Measurements from ENCODE around the gene PPP1R14C.

Gene PPP1R14C

DNA sequence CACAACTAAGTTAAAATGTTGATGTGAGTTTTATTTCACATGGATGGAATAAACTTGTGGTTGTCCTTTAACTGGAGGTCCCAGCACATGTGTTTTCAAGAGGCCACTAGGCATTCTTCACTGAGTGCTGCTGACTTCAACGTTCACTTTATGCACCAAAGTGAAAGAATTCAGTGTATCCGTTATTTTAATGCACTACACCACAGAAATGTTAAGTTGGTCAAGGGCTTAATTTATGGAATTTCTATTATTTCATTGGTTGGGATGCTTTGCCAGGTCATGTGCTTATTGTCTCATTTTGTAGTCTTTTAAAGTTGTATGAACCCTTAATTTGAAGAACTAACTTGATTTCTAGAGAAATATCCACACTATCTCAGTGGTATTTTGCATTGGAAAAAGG is 106.4 kb downstream of the PPP1R14C start:
- no peak for DNase-seq (ENCODE audit: low read depth in 3 of 3)

DNA sequence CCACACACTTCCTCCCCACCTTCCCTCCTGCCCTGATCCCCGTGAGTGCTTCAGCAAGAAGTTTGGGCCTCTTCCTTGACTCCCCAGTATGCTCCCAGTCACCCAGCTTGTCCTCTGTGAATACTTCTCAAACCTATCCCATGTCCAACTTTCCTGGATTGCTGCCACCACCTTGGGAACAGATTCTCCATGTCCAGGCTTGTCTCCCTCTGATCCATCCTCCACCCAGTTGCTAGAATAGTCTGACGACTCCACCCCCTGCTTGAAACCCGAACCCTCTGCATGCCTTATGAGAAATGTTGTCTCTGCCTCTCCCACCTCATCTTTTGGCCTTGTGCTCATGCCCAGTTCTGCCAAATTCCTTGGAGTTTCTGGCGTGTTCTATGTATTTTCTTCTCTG is 108.0 kb downstream of the PPP1R14C start:
- no peak for DNase-seq (ENCODE audit: low read depth in 3 of 3)

DNA sequence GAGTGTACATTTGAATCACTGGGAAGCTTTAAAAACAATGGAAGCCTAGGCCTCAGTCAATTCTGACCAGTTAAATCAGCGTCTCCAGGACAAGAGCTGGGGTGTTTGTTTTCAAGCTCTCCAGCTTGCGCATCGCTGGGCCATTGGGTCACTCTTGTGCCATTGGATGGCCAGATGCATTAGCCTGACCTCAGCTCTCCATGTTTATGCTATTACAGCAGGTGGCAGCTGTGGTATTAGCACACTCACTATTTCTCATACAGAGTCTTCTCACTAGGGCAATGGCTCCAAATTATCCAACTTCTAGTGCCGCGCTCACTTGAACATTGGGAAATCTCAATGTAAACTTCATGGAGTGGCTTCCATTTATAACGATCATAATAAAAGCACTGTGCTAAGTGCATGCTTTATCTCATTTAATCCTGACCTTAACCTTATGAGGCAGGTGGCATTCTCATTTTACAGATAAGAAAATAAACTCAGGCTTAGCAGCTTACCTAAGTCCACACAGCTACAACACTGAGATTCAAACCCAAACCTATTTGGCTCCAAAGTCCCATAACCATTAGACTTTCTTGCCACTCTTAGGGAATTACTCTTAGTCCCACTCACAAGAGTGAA is 108.8 kb downstream of the PPP1R14C start:
- no peak for DNase-seq (ENCODE audit: low read depth in 3 of 3)

DNA sequence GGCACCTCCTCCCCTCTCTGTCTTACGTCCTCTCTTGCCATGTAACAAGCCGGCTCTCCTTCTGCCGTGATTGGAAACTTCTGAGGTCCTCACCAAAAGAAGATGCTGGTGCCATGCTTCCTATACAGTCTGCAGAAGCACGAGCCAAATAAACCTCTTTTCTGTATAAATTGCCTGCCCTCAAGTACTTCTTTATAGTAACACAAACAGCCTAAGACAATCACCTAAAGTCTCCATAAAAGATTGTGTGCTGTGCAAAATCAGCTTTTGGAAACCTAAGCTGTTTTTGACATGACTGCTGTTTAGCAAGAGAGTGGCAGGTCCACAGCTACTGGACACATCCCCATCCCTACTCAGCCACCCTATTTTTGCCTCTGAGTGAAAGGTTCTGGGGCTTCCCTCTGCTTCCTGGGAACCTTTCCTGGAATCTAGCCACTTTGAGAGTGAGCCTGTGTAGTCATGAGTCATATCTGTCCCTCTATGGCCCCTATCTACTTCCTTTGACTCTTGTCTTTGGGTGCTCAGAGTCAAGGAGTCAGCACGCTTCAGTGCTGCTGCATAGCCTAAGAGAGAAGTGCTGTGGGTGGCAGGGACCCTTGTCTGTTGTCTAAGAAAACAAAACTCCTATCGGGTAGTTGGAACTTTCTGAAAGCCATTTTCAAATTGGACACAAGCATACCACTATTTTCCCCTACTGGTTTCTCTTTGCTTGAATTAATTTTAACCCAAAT is 110.0 kb downstream of the PPP1R14C start:
- no peak for DNase-seq (ENCODE audit: low read depth in 3 of 3)

DNA sequence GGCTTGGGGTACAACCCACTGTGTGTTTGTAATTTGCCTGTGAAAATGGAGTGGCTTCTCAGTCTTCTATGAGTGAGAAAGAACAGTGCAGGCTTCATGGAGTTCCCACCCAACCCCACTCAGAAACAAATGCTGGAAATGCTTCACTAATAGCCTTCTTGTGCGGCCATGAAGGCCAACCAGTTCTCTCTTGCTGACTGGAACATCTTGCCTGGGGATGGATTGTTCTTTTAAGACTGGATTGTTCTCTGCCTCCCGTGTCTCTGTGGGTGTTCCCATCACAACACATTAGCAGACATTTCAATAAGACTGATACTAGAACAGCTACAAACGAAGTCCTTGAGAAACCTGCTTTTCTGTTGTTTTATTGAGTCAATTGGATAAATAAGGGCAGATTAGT is 110.6 kb downstream of the PPP1R14C start:
- no peak for DNase-seq (ENCODE audit: low read depth in 3 of 3)

DNA sequence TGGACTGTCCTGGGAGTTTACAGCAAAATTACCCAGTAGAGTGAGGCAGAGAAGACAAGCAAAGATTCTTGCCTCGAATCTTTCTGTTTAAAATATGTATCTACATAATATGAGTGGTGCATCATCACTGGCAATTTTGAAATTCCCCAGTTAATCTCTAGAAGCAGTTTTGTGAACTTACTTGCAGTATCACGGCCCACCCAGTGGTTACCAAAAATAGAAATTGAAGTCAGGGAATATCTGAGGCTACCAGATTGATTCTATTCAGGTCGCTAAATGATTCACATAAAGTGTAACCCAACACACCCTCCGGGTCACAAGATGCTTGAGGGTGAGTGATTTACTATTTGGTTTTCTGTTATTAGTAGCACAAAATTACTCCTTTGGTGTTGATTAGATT is 111.9 kb downstream of the PPP1R14C start:
- DNase-seq (ENCODE audit: low read depth in 3 of 3), result no peak

DNA sequence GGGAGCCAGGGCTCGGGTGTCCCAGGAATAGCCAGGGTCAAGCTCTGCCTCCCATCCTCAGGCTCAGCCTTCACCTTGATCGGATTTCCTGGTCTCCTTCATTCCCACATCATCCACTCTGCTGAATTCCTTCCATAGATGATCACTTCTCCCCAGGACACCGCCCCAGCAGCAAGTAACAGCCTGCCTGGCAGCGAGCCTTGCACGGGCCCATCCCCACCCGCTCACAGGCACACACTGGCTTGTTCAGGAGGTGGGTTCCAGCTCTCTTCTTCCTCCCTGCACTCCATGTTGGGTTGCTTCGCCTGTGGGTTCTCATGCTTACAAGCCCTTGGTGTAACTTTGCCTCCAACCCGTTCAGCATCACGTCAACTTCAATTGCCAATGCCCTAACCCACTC is 113.0 kb downstream of the PPP1R14C start:
- no peak for DNase-seq (ENCODE audit: low read depth in 3 of 3)

DNA sequence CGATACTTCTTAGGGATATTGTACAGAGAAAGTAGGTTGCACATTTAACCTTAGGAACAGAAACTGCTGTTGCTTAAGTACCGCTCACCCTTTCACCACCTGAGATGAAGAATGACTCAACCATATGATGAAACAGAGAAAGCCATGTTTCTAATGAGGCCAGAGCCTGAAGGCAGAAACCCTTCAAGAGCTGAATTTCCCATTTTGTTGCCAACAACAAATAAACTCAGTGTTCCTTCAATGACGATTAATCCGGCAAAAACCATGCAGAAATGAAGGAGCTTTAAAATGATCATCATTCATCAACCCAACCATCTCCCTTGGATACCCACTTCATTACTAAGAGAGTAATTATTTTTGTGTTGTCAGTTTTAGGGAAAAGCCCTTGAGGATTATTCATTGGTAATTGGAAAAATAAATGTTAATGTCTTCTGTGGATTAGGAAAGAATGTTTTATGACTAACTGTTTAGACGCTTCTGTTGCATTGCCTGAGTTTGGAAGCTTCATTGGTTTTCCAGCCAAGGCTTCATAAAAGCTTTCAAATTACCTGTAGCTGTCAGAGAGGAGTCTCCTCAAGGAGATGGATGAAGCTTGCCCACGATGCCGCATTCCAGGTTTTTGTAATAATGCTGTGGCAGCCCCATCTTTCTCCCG is 113.9 kb downstream of the PPP1R14C start:
- DNase-seq (ENCODE audit: low read depth in 3 of 3), result no peak

DNA sequence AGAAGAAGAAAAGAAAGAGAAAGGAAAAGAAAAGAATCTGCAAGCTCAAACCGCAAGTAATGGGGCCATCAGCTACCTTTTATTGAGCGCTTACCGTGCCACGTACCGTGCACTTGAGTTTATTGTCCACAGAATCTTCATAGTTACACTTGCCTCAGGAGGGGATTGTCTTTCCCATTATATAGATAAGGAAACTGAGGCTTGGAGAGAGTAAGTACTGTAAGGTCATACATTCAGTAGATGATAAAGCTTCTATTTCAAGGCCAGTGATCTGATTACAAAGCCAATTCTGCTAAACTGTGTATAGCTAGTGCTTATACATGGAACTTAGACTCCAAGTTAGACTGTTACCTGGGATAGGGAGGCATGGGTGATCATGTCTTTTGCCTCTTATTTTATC is 115.5 kb downstream of the PPP1R14C start:
- DNase-seq (ENCODE audit: low read depth in 3 of 3), result no peak

DNA sequence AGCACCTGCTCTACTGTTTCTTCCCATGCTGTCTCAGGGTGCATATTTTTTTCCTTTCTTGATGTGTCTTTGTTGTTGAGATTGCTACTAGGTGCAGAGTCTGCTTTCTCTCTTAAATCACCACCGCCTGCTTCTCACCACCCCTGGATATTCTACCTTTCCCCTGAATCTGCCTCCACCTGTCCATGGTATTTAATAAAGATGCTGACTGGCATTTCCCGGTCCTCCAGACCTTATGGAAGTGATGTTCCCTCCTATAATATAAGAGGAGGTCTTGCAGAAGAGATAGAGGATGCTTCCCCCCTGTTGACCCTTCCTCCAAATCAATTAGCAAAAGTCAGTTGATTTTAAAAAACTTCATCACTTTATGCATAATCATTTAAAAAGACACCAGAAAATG is 118.1 kb downstream of the PPP1R14C start:
- DNase-seq (ENCODE audit: low read depth in 3 of 3), result no peak

DNA sequence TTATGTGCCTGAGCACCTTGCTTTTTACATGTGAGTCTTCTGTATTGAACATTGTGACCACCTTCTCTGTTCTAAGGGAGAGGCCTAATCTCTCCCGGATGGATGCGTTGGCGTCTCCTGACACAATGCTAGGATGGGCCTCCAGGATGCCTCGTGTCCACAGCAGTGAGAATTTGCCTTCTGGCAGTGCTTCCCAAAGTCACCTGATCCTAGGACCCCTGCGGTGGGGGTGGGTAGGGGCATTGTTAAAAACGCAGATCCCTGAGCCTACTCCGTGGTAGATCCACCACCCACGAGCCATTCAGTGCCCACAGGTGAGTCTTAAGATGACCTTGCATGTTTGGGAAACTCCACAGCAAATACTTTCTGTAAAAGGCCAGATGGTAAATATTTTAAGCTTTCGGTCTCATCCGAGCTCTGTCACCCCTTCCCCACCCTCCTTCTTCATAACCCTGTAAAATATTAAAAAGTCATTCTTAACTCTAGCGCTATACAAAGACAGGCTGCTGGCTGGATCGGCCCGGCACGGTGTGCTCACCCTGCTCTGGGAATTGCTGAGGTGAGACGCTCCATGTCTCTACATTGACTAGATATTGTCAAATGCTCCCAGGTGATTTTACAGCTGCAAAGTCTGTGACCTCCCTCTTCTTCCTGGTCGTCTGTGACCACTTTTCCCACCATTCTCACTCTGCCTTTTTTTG is 119.3 kb downstream of the PPP1R14C start:
- no peak for DNase-seq (ENCODE audit: low read depth in 3 of 3)

DNA sequence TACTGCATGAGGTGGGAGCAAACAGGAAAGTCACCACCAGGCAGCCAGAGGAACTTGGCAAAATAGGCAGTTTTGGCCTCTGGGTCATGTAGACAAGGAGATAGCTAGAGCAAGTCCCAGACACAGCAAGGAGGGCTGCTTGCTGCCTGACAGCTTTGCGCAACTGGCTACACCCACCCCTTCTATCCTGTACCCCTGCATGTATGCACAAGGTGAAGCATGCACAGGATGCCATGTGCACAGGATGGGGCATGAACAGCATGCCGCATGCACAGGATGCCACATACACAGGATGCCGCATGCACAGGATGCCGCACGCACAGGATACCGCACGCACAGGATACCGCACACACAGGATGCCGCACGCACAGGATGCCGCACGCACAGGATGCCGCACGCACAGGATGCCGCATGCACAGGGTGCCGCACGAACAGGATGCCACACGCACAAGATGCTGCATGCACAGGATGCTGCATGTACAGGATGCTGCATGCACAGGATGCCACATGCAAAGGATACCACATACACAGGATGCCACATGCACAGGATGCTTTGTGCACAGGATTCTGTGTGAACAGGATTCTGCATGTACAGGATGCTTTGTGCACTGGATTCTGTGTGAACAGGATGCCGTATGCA is 121.0 kb downstream of the PPP1R14C start:
- DNase-seq (ENCODE audit: low read depth in 3 of 3), result no peak

DNA sequence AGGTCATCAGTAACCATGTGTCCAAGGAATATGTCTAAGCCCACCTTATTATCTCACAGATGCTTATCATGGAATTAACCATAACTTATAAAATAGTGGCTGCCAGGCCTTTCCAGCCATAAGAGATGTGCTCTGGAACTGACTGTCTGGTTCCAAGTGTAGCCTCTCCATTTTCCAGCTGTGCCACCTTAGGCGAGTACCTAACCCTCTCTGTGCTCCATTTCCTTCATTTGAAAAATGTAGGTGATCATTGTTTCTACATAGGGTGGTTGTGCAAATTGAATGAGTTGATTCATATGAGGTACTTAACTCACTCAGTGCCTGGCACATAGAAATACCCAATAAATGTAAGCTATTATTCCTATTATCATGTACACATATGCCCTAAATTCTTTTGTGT is 123.5 kb downstream of the PPP1R14C start:
- no peak for DNase-seq (ENCODE audit: low read depth in 3 of 3)

DNA sequence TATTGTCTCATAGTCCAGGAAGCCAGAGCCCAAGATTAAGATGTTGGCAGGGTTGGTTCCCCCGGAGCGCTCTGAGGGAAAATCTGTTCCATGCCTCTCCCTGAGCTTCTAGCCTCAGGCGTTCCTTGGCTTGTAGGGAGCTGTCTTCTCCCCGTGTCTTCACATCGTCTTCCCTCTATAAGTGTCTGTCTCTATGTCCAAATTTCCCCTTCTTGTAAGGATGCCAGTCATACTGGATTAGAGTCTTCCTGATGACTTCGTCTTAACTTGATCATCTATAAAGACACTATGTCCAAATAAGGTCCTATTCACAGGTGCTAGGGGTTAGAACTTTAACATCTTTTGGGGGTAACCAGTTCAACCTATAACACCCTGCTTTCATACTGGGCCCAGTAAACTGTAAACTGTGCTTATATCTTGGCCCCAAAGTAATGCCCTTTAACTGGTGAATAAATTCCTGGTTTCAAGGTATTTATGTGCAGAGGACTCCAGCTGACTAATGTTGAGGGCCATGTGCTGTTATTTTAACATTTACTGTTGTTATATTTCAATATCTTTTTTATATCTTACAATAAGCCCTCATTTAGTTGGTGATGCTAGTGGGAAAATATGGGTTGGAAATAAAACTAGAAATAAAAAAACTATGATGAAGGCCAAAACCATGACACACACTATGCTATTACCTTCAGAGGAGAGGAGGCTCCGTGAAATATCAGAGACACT is 124.3 kb downstream of the PPP1R14C start:
- DNase-seq (ENCODE audit: low read depth in 3 of 3), result no peak

DNA sequence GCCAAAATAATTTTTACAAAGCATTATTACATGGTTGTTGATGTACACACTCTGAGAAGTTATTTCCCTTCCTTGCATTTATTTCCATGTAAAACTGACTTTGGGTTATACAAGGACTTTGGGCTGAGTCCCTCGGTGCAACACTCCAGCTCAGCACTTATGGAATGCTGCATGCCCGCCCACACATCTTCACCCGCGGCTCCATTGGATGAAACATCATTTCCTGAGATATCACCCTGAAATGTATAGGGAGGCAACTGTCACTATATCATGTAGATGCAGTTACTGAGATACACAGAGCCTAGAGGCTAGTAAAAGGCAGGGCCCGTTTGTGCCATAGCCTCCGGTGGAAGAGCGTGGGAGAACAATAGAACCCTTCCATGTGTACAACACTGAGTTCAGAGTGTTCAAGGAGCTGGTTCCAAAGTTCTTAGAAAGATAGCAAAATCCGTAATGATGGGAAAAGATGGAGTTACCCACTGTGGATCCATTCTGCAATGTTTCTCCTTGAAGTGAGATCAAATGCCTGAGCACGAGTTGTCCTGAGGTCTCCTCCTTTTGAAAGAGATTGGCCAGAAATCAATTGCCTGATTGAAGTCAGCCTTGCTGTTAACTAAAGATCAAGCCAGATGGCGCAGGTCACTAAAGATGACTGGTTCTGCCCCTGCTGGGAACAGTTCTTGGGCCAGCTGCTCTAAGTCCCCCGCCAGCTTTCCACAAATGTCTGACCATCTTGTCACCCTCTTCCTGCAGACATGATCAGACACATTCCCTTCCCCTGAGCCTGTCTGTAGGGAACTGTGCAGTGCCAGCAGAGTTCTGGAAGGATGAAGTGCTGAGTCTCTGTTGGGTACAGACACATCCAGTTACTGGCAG is 125.1 kb downstream of the PPP1R14C start:
- DNase-seq (ENCODE audit: low read depth in 3 of 3), result no peak

DNA sequence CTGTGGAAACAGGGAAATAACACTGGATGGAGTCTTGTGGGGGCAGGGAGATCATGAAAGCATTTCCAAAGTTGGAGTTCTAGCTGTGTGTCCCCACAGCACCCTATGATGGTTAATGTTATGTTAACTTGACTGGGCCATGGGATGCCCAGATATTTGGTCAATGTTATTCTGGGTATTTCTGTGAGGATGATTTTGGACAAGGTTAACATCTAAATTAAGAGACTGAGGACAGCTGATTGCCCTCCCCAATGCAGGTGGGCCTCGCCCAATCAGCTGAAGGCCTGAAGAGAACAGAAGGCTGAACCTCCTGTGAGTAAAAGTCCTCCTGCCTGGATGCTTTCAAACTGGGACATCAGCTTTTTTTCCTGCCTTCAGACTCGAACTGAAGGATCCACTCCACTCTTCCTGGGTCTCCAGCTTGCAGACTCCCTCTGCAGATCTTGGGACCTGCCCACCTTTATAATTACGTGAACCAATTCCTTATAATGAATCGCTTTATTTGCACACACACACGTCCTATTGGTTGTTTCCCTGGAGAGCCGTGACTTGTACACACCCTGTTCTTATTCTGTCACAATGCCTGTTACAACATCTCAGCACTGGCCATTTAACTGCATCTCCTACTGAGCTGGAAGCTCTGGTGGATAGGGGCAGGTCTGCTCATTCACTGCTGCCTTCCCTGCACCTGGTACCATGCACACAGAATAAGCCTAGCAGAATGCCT is 126.4 kb downstream of the PPP1R14C start:
- DNase-seq (ENCODE audit: low read depth in 3 of 3), result no peak

DNA sequence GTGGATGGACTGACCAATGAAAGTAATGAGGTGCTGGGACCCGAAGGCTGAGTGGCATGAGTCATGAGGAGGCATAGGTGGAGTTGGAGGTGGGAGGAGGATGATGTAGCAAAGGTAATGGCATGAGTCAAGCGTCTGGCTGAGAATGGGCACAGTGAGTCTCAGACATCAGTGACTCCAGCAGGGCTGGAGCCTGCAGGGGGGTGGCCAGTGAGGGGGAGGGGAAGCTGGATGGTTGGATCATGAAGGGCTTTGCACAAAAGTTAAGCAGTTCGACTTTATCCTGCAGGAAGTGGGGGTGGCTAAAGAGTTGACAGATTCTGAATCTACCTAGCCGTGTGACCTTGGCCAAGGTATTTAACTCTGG is 127.0 kb downstream of the PPP1R14C start:
- no peak for DNase-seq (ENCODE audit: low read depth in 3 of 3)

DNA sequence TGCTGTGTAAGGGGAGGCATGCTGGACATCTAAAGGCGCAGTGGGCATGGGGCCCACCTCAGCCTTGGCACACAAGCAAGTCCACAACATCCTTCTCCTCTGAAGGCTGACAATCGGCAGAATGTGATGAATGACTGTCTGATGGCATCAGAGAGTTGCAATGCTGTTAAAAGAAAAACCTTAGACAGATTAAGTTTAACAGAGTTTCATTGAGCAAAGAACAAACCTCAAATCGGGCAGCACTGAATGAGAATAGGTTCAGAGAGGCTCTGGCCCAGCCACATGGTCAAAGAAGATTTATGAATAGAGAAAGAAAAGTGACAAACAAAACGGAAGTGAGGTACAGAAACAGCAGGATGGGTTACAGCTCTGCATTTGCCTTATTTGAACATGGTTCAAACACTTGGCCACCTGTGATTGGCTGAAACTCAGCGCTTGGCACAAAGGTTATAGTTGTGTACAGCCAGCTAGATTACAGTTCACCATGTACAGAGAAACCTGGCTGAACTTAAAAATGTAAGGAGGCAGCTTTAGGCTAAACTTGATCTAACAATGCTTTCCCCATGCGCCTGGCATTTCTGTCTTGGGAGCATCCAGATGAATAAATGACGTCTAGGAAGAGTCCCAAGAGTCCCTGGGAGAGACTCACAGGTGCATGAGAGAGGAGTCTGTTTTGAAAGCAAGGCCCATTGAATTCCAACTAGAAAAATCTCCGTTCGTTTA is 127.6 kb downstream of the PPP1R14C start:
- DNase-seq (ENCODE audit: low read depth in 3 of 3), result no peak

DNA sequence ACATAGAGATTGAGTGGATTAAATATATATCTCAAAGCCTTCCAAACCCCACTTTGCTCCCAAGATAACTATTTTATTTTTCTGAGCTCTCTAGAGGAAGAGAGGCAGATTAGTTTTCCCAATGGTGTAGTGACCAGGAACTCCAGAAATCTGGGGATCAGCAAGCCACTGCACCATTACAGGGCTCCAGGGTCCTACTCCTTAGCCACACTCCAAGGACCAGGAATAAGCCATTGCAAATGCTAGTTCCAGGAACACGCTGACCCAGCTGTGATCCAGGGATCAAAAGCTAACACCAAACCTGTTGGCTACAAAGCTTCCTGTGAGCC is 128.3 kb downstream of the PPP1R14C start:
- DNase-seq (ENCODE audit: low read depth in 3 of 3), result no peak
